NCI-H446 treated with DMSO at 0.1 percent for 48 hours (cell line): Measurements from ENCODE around the gene SOX1.

Experiments
- DNase-seq: peaks from one replicate; lab custom pipeline; 2025; lab: John Stamatoyannopoulos, UW

SOX1 gene

GRCh38 chr13:112058941-112059340, 8.0 kb upstream of the SOX1 start:
- DNase-seq: no peak

DNA sequence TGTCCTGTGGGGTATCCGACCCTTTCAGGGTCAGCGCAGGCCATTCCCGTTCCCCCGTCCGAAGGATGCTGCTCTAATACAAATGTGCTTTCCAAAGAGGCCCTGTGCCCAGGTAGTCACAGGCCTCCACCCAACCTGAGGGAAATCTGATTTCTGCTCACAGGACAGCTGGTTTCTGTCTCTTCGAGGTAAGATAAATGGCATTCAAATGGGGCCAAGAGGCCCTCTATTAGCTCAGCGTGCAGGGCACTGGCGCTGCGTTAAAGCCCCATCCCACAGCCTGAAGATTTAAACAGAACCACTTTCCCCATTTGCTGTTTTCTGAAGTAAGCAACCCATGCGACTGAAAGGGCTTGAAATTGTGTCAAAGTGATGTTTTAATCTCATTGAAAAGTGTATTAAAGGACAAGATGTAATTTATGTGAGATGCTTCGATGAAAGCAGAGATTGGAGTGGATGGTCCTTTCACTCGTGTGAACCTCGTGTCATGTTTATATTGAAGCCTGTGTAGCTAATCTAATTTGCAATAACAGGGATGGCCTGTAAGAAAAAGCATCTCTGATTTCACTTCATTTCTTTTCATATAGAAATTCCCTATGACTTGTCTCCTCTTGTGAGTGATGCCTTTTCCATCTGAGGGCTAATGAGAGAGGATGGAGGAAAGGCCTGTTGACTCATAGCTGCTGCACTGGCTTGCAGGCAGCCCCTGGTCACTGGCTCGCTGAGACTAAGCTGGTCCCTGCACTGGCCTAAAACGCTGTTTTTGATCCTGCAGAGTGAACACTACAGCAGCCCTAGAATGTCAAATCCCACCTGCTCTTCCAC, 7.3 kb upstream of the SOX1 start:
- no peak for DNase-seq

DNA sequence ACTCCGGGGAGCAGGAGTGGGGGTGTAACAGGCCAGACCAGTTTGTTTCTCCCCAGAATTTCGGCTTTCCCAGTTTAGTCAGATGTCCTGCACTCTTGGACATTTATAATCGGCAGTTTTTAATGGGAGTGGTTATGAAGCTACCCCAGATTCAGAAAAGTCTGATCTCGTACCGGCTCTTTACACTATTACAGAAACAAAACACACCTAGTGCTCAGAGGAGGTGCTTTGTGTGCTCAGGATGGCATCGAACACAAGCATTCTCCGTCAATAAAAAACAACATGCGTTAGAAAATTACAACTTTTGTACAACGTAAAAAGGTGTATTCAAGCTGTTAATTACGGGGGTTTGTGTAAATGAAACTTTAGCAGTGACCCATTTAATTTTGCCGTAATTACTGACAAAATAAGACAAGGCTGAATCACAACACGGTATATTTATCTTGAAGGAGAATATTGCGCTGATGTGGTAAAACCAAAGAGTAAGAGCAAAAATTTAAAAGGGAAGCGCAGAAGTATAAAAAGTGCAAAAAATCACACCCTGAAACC, 6.6 kb upstream of the SOX1 start:
- no peak for DNase-seq

GRCh38 chr13:112060899-112061366, 6.0 kb upstream of the SOX1 start:
- no peak for DNase-seq

DNA sequence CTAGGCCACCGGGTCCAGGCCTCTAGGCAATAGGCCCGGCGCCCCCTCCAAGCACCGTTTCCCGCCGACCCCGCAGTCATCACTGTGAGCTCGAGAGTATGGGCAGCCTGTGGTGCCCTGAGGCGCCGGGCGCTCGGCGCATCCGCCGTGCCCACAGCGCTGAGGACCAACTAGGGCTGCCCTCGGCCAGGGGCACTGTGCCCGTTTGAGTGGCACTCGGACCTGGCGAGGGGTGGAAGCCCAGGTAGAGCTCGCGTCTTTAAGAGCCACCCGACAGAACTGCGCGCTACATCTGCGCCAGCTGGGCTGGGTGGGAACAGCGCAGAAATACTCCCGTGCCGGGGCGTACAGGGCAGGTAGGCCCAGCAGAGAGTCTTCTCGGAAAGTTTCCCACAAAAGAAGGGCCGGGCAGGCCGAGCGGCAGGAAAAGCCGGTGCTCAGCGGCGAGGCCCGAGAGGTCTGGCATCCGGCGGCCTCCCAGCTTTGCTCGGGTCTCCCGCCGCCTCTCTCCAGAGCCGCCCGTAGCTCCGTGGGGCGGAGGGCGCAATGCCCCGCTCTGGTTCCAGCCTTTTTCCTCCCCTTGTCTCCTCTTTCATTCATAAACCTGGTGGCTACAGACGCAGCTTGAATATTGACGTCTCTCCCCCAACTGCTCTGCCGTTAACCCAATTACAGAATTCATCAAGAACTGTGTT, 5.4 kb upstream of the SOX1 start:
- DNase-seq: no peak

- DNase-seq: no peak
Observed at GRCh38 chr13:112062072-112062567, 4.8 kb upstream of the SOX1 start.

GRCh38 chr13:112062571-112063570, 4.1 kb upstream of the SOX1 start:
- no peak for DNase-seq

DNA sequence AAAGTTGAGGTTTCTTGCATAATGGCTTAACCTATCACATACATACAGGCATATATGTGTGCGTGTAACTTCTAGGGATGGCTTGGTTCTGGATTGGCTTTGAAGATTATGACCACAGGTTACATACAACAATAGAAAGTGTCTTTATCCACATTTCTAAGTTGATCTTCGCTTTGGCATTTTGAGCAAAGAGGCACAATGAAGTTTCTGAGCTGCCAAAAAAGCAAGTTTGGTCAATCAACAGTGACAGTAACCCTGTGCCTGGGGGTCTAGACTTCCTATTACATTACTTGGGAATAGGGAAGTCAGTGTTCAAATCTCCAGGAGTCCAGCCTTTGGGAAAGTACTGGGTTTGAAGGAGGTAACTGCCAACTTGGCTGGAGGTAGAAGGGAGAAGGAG, 3.1 kb upstream of the SOX1 start:
- DNase-seq: no peak

DNA sequence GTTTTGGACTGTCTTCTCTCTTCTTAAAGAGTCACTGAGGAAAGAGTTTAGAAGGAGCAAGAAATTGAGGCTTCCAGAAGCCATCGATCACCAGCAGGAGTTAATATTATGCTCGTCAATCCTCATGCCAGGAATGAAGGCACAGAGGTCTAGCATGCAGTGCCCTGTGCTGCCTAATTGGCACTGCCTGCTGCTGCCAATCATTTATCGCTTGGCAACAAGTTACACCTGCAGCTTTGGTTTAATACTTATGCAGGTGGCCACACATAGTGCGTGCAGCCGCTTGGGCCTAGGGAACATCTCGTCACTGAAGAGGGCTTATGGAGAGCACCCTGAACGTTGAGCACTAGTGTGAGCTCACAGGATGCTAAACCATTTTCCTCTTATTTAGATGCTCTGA, 2.7 kb upstream of the SOX1 start:
- no peak for DNase-seq

- DNase-seq: no peak
Observed at GRCh38 chr13:112065521-112065866, 1.5 kb upstream of the SOX1 start.

- no peak for DNase-seq
Observed at GRCh38 chr13:112065867-112066623, 904 bp upstream of the SOX1 start.

DNA sequence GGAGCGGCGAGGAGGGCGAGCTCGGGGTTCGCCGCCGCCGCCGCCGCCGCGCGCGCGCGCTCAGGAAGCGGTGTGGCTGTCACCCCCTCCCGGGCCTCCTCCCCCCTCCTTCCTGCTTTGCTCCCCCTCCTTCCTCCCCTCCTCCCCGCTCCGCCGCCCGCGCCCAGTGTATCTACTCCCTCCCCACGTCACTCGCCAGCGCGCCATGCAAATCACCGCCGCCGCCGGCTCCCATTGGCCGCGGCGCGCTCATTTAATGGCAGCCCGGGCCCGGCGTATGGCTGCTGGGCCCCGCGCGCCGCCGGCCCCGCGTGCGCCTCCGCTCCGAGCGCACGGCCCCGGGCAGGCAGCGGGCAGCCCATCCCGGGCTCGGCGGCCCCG, 335 bp upstream of the SOX1 start:
- DNase-seq: no peak

GRCh38 chr13:112067871-112068539, 1.1 kb downstream of the SOX1 start:
- DNase-seq: no peak

- no peak for DNase-seq
Observed at GRCh38 chr13:112068540-112069060, 1.7 kb downstream of the SOX1 start.

DNA sequence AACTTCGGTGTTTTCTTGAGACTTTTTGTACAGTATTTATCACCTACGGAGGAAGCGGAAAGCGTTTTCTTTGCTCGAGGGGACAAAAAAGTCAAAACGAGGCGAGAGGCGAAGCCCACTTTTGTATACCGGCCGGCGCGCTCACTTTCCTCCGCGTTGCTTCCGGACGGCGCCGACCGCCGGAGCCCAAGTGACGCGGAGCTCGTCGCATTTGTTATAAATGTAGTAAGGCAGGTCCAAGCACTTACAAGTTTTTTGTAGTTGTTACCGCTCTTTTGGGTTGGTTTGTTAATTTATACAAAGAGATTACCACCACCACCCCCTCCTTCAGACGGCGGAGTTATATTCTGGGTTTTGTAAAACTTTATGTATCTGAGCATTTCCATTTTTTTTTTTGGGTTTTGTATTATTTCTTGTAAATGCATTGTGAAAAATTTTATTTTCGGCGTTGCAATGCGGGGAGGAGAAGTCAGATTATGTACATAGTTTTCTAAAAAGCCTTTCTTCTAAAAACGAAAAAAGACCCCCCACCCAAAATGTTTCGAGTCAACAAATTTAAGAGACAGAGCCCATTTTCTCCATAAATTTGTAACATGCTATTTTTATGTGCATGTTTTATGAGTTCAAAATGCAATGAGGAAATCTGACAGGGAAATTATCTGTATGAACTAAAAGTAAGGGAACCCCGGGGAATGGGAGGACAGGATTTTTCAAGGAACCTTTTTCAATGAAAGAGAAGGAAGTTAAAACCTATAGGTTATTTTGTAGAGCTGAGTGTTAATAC, 2.3 kb downstream of the SOX1 start:
- DNase-seq: no peak

DNA sequence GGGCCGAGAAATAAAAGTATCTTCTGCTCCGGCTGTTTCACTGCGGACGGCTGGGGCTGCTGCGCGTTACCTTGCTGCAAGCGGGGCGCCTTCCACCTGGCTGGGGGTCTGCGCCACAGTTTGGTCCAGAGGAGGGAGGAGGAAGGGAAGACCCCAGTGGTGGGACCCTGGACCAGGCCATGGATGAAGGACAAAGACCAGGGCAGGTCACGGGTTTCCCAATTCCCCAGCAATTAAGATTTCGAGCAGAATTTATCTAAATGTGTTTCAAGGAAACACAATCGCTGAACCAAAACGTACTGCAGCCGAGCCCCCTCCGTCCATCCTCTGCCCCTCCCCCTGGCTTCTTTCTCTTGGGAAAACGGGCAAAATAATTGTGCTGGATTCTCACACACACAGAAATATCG, 2.9 kb downstream of the SOX1 start:
- DNase-seq: no peak

DNA sequence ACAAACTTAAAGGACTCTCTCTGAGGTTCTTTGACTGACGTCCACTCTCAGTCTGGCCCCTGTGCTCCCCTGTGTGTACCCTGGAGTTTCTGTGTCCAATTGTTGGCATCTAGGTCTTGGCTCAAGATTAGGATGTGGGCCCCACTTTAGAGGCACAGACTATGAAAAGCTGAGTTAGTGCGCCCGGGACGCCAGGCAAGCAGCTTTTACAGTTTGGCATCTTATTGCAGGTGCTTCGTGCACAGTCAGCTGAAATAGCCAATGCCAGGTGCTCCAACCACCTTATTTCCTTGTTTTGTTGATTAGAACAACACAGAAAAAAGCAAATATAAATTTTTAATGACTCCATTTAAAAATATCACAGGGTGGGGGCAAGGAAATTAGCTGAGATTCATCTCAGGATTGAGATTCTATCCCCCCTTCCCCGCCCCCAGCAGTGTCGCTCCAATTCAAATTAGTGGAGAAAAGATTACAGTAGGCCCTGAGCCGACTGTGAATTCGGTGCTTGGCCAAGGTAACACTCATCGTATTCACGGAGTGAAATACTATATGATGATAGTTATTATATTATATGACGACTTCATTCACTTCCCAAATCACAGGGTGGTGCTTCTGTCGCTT, 4.3 kb downstream of the SOX1 start:
- no peak for DNase-seq

- DNase-seq: no peak
Observed at GRCh38 chr13:112071723-112072533, 5.0 kb downstream of the SOX1 start.
